OCI-LY1 (cell line): ENCODE results near the gene PREP.

Experiments
- H2AFZ ChIP-seq: fragments of 200-600 bp; sonication (generic), shearing (Covaris generic); 2 replicates; pipeline ENCODE4 v1.6.0; 2014; ENCODE audit warnings: antibody characterized with exemption, mild to moderate bottlenecking, low read length
- H3F3A ChIP-seq: fragments of 200-600 bp; sonication (generic), shearing (Covaris generic); 2 replicates; pipeline ENCODE4 v1.6.0; 2014; ENCODE audit warnings: mild to moderate bottlenecking, antibody characterized with exemption, low read length, moderate library complexity; ENCODE audit not compliant: insufficient read depth
- H3K27ac ChIP-seq: fragments of 200-600 bp; sonication (generic); 2 replicates; pipeline ENCODE4 v1.5.1; 2014; ENCODE audit warnings: low read length, mixed run types, mild to moderate bottlenecking, low read depth; ENCODE audit not compliant: poor library complexity, severe bottlenecking
- H3K27me3 ChIP-seq: fragments of 200-600 bp; sonication (generic); 2 replicates; pipeline ENCODE4 v1.6.0; 2014; ENCODE audit warnings: antibody characterized with exemption, mild to moderate bottlenecking, low read length, moderate library complexity; ENCODE audit not compliant: insufficient read depth
- H3K36me3 ChIP-seq: fragments of 200-600 bp; sonication (generic); 2 replicates; pipeline ENCODE4 v1.6.1; 2014; ENCODE audit warnings: mild to moderate bottlenecking, antibody characterized with exemption, low read length, moderate library complexity, mixed read lengths; ENCODE audit not compliant: insufficient read depth
- H3K4me1 ChIP-seq: fragments of 200-600 bp; sonication (generic); 2 replicates; pipeline ENCODE4 v1.5.1; 2014; ENCODE audit warnings: mild to moderate bottlenecking, low read length, moderate library complexity; ENCODE audit not compliant: insufficient read depth, severe bottlenecking
- H3K4me2 ChIP-seq: fragments of 200-600 bp; sonication (generic), shearing (Covaris generic); 2 replicates; pipeline ENCODE4 v1.6.1; 2014; ENCODE audit warnings: low read length
- H3K4me3 ChIP-seq: fragments of 200-600 bp; sonication (generic); 2 replicates; pipeline ENCODE4 v1.5.1; 2014; ENCODE audit warnings: low read length, low read depth, mild to moderate bottlenecking, mixed read lengths; ENCODE audit not compliant: poor library complexity, severe bottlenecking
- H3K79me2 ChIP-seq: fragments of 200-600 bp; shearing (Covaris generic); 2 replicates; pipeline ENCODE4 v1.6.1; 2016; ENCODE audit warnings: mixed run types, low read length, mixed read lengths; ENCODE audit not compliant: insufficient read depth
- H3K9ac ChIP-seq: fragments of 200-600 bp; sonication (generic), shearing (Covaris generic); 2 replicates; pipeline ENCODE4 v1.6.1; 2014; ENCODE audit warnings: mild to moderate bottlenecking, low read length, mixed read lengths
- H3K9me2 ChIP-seq: fragments of 200-600 bp; sonication (generic), shearing (Covaris generic); 2 replicates; pipeline ENCODE4 v1.6.1; 2014; ENCODE audit warnings: low read depth, mild to moderate bottlenecking, low read length, mixed read lengths
- H3K9me3 ChIP-seq: fragments of 200-600 bp; shearing (Covaris generic); 2 replicates; pipeline ENCODE4 v1.6.1; 2014; ENCODE audit warnings: low read length, mixed read lengths
- H4K20me1 ChIP-seq: fragments of 200-600 bp; sonication (generic), shearing (Covaris generic); 2 replicates; pipeline ENCODE4 v1.6.0; 2016; ENCODE audit warnings: mild to moderate bottlenecking, low read length; ENCODE audit not compliant: insufficient read depth
- EZH2 ChIP-seq: fragments of 200-600 bp; sonication (generic), shearing (Covaris generic); IDR thresholded peaks from 2 replicates; pipeline ENCODE4 v1.8.0; 2017; ENCODE audit warnings: borderline replicate concordance, mixed run types, mild to moderate bottlenecking, antibody characterized with exemption, low read length, moderate library complexity, mixed read lengths
- TF ChIP-seq, protein P1 (sequence below): fragments of 200-600 bp; sonication (generic), shearing (Covaris generic); IDR thresholded peaks from 2 replicates; pipeline ENCODE4 v1.5.1; 2017; ENCODE audit warnings: mild to moderate bottlenecking, antibody characterized with exemption, low read length, moderate library complexity, mixed read lengths

The PREP gene

DNA sequence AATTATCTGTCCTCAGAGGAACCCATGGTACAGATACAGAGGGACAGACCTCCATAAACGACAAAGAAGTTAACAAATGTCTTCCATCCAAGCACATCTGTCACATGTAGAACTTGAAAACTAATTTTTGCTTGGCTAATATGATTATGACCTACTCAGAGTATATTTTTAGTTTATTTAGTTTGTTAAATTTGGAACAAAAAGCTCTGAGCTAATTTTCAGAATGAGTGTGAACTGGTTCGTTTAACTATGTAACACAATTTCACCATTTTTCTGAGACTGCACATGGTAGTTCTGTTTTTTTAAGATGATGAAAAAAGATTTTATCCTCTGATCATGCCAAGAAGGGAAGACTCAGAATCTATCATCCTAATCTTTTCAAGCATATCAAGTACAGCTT lies 34.4 kb upstream of the PREP start:
- no peak for TF ChIP-seq EZH2
- TF ChIP-seq, protein P1, sequence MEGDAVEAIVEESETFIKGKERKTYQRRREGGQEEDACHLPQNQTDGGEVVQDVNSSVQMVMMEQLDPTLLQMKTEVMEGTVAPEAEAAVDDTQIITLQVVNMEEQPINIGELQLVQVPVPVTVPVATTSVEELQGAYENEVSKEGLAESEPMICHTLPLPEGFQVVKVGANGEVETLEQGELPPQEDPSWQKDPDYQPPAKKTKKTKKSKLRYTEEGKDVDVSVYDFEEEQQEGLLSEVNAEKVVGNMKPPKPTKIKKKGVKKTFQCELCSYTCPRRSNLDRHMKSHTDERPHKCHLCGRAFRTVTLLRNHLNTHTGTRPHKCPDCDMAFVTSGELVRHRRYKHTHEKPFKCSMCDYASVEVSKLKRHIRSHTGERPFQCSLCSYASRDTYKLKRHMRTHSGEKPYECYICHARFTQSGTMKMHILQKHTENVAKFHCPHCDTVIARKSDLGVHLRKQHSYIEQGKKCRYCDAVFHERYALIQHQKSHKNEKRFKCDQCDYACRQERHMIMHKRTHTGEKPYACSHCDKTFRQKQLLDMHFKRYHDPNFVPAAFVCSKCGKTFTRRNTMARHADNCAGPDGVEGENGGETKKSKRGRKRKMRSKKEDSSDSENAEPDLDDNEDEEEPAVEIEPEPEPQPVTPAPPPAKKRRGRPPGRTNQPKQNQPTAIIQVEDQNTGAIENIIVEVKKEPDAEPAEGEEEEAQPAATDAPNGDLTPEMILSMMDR, result no peak
- Histone ChIP-seq H3K9me2 (no peaks in the 10 kb centered on the region), H3K9me3 (no peaks in the 10 kb centered on the region), H3K4me1 (no peaks in the 10 kb centered on the region), H3K9ac (no peak overlapping the region), H4K20me1 (no peaks in the 10 kb centered on the region), H3F3A (no peaks in the 10 kb centered on the region), H3K36me3 (no peaks in the 10 kb centered on the region), H3K27ac (no peak overlapping the region), H3K4me2 (no peak overlapping the region), H2AFZ (no peak overlapping the region), H3K79me2 (no peaks in the 10 kb centered on the region), H3K27me3 (no peaks in the 10 kb centered on the region), H3K4me3 (no peak overlapping the region)

DNA sequence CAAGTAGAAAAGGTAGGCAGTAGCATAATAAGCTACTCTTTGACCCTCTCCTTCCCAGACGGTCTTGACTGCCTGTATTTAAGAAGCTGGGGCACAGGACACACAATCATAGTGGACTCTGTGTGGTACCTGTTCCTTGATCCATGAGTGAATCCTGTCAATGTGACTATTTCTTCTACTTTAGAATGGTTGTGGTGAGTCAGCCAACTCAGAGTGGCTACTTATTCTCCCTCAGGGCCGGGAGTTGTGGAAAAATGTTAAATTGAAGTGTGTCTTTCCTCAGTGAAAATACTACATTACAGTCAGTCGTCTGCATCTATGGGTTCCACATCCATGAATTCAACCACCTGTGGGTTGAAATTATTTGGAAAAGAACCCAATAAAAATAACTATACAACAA lies 30.8 kb upstream of the PREP start:
- no peaks in the 10 kb centered on the region for H4K20me1 ChIP-seq
- no peaks in the 10 kb centered on the region for H3K36me3 ChIP-seq
- no peaks in the 10 kb centered on the region for H3K27me3 ChIP-seq
- no peak overlapping the region for H3K4me2 ChIP-seq
- H3K9me2 ChIP-seq, result no peaks in the 10 kb centered on the region
- H3K4me1 ChIP-seq, result no peaks in the 10 kb centered on the region
- H3K4me3 ChIP-seq, result no peak overlapping the region
- H3K27ac ChIP-seq, result no peak overlapping the region
- TF ChIP-seq EZH2, result no peak
- TF ChIP-seq, protein P1, result no peak
- H3K9ac ChIP-seq, result no peak overlapping the region
- H3K79me2 ChIP-seq, result no peaks in the 10 kb centered on the region
- no peaks in the 10 kb centered on the region for H3K9me3 ChIP-seq
- no peak overlapping the region for H2AFZ ChIP-seq
- no peaks in the 10 kb centered on the region for H3F3A ChIP-seq

GRCh38 chr6:105432797-105433196 lies 29.9 kb upstream of the PREP start:
- Histone ChIP-seq H4K20me1 (no peaks in the 10 kb centered on the region), H3K9ac (no peak overlapping the region), H3K36me3 (no peaks in the 10 kb centered on the region), H3K4me2 (no peak overlapping the region), H3K9me3 (no peaks in the 10 kb centered on the region), H3K4me1 (no peaks in the 10 kb centered on the region), H3K9me2 (no peaks in the 10 kb centered on the region), H3K4me3 (no peak overlapping the region), H3K27me3 (no peaks in the 10 kb centered on the region), H3F3A (no peaks in the 10 kb centered on the region), H2AFZ (no peak overlapping the region), H3K27ac (no peak overlapping the region), H3K79me2 (no peaks in the 10 kb centered on the region)
- no peak for TF ChIP-seq EZH2
- TF ChIP-seq, protein P1, result no peak
